Gastroesophageal sphincter (tissue), 3 donors: Measurements from ENCODE around the gene RECQL5.

Experiments used
- CTCF ChIP-seq, 4 experiments: fragments of 200-600 bp in 2 of 4; fragments of 450-650 bp in 2 of 4; sonication (generic) in 1 of 4; IDR thresholded peaks; one replicate each; pipeline ENCODE4 v1.5.1; 2017 to 2019; ENCODE audit warnings: antibody characterized with exemption in 4 of 4, mild to moderate bottlenecking in 2 of 4, moderate library complexity in 2 of 4
- EP300 ChIP-seq: sonication (generic); formaldehyde crosslinking; IDR thresholded peaks from one replicate; pipeline ENCODE4 v1.6.1; 2017; ENCODE audit warnings: antibody characterized with exemption, mild to moderate bottlenecking
- POLR2A ChIP-seq, 2 donors: fragments of 450-650 bp; IDR thresholded peaks; one replicate each; pipeline ENCODE4 v1.6.1; 2017; ENCODE audit warnings: antibody characterized with exemption in 2 of 2, mild to moderate bottlenecking in 2 of 2, moderate library complexity in 1 of 2
- POLR2AphosphoS5 ChIP-seq: sonication (generic); formaldehyde crosslinking; IDR thresholded peaks from one replicate; pipeline ENCODE4 v1.6.1; 2017; ENCODE audit warnings: antibody characterized with exemption

GRCh38 chr17:75627094-75627493 is 39.9 kb downstream of the RECQL5 start:
- TF ChIP-seq EP300, result no peak
- TF ChIP-seq CTCF (IDR thresholded peaks at IDR 0.05), result no peak
- no peak for TF ChIP-seq POLR2A (IDR thresholded peaks at IDR 0.05)
- no peak for TF ChIP-seq POLR2AphosphoS5
